GM10248 (cell line): ENCODE measurements around the gene CDH15.
"Not testable (repeated sequence)": the region's sequence is repeated elsewhere in the genome, so short reads cannot be mapped to it uniquely, and the experiment has no call there.

Source experiments
- CTCF ChIA-PET: fragments of 300-600 bp; sonication (Branson Sonifier 250); formaldehyde crosslinking; extraction: SDS; loops from one replicate; lab custom pipeline; 2021; ENCODE audit warnings: antibody characterized with exemption; lab: Yijun Ruan, JAX
- POLR2A ChIA-PET: fragments of 350-650 bp; sonication (Branson Sonifier 250); formaldehyde crosslinking; extraction: SDS; loops from one replicate; lab custom pipeline; 2020; ENCODE audit warnings: antibody characterized with exemption; lab: Yijun Ruan, JAX
- DNase-seq: peaks from one replicate; pipeline ENCODE4 v3.0.0; 2012; ENCODE audit errors: extremely low spot score
- TF ChIP-seq, protein P1 (sequence below): IDR thresholded peaks from 2 replicates; pipeline ENCODE4 v1.5.1; 2012; ENCODE audit warnings: mild to moderate bottlenecking, low read depth; ENCODE audit errors: extremely low read depth, missing control alignments, control extremely low read depth

The CDH15 gene

GRCh38 chr16:89187770-89188392, 16.3 kb downstream of the CDH15 start:
- ChIA-PET POLR2A (no interaction called here), CTCF (interaction anchor here (0.9 to 1.0 kb wide), 2 partner anchors 20 to 450 kb away, joined by 3 to 4 read pairs; no protein-coding TSS in a partner anchor)
- DNase-seq = no peak
- TF ChIP-seq, protein P1, sequence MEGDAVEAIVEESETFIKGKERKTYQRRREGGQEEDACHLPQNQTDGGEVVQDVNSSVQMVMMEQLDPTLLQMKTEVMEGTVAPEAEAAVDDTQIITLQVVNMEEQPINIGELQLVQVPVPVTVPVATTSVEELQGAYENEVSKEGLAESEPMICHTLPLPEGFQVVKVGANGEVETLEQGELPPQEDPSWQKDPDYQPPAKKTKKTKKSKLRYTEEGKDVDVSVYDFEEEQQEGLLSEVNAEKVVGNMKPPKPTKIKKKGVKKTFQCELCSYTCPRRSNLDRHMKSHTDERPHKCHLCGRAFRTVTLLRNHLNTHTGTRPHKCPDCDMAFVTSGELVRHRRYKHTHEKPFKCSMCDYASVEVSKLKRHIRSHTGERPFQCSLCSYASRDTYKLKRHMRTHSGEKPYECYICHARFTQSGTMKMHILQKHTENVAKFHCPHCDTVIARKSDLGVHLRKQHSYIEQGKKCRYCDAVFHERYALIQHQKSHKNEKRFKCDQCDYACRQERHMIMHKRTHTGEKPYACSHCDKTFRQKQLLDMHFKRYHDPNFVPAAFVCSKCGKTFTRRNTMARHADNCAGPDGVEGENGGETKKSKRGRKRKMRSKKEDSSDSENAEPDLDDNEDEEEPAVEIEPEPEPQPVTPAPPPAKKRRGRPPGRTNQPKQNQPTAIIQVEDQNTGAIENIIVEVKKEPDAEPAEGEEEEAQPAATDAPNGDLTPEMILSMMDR = no peak

GRCh38 chr16:89188471-89189357, 17.2 kb downstream of the CDH15 start:
- DNase-seq, CTCF ChIA-PET, POLR2A ChIA-PET: not testable (repeated sequence)

GRCh38 chr16:89189358-89190025, 17.9 kb downstream of the CDH15 start:
- DNase-seq = no peak
- ChIA-PET POLR2A (no interaction called here), CTCF (no interaction called here)
- TF ChIP-seq, protein P1 = no peak

DNA sequence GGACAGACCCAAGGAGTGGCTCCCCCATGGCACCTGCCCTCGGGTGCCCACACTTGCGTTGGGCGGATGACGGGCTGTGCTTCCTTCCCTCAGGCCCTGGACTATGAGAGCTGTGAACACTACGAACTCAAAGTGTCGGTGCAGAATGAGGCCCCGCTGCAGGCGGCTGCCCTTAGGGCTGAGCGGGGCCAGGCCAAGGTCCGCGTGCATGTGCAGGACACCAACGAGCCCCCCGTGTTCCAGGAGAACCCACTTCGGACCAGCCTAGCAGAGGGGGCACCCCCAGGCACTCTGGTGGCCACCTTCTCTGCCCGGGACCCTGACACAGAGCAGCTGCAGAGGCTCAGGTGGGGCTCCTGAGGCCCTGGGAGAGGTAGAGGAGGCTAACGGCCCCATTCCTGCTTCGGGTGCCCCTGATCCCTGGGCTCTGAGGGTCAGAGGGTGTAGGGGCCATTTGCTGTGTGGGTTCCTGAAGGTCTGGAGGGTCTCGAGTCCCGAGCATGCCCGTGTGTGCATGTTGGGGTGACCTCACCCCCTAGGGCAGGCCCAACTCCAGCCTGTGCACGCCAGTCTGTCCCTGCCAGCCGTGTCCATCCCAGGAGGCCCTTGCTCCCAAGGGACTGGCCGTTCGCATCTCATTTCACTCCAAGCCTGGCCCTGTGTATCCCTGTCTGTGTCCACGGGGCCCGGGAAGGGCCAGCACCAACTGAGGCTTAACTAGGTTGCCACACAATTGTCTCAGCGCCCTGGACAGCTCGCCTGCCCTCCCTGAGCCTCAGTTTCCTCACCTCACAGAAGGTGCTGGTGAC, 18.8 kb downstream of the CDH15 start:
- ChIA-PET CTCF (no interaction called here), POLR2A (no interaction called here)

DNA sequence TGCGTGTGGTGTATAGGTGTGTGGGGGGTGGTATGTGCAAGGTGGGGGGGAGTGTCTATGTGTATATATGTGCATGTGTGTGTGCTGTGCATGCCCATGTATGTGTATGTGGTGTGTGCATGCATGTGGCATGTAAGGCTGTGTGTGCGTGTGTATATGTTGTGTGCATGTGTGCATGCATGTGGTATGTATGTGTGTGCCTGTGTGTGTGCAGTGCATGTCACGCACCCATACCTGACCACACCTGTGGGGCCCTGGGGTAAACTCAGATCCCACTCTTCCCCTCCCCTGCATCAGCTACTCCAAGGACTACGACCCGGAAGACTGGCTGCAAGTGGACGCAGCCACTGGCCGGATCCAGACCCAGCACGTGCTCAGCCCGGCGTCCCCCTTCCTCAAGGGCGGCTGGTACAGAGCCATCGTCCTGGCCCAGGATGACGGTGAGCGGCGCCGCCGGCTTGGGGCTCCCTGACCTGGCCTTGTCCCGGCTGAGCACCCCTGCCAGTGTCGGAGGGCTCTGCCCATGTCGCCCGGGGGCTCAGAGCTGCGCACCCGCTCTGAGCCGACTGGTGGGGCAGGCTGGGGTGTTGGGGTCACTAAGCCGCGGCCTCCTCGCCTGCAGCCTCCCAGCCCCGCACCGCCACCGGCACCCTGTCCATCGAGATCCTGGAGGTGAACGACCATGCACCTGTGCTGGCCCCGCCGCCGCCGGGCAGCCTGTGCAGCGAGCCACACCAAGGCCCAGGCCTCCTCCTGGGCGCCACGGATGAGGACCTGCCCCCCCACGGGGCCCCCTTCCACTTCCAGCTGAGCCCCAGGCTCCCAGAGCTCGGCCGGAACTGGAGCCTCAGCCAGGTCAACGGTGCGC, 19.7 kb downstream of the CDH15 start:
- CTCF ChIA-PET = no interaction called here
- POLR2A ChIA-PET = no interaction called here
- TF ChIP-seq, protein P1 = no peak
- DNase-seq = no peak

More for the DNA sequence above, 18.8 kb downstream of the CDH15 start:
- DNase-seq = no peak
- TF ChIP-seq, protein P1 = no peak

DNA sequence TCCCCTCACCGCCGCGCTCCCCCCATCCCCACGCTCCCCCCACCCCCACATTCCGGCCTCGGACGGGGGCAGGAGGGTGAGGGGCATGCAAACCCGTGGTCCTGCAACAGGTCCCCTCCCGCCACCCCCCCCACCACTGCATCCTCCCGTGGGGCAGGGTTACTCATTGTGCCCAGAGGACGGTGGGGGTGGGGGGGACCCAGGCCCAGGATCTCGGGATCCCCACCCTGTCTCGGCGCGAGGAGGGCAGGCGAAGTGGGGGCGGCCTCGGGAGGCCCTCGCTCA, 20.3 kb downstream of the CDH15 start:
- CTCF ChIA-PET = no interaction called here
- TF ChIP-seq, protein P1 = no peak
- no peak for DNase-seq
- POLR2A ChIA-PET = no interaction called here

- peak; percentile 80 for DNase-seq
- POLR2A ChIA-PET = interaction anchor here (0.8 kb wide), 2 partner anchors 19 to 381 kb away, joined by 3 to 4 read pairs; partner anchors contain the start of gene APRT
- CTCF ChIA-PET = interaction anchor here (0.7 to 1.2 kb wide), 2 partner anchors 25 to 449 kb away, joined by 3 to 4 read pairs; partner anchors contain the start of gene ZNF778
Measured at GRCh38 chr16:89192186-89192955, 20.8 kb downstream of the CDH15 start.
